Measurements from ENCODE around the gene PRRT3. TPM values are rescaled to one million over a fixed set of nuclear protein-coding genes. Genes with fewer than 3 reads are reported as not detected.
A peak's percentile ranks its signal among the peaks of the same experiment; 100 is the strongest.

Gene PRRT3
- total and polyA plus RNA-seq, 2 of the 8 experiments (the other 6 are each of a cell fraction or from before 2014, with no cell fraction given): 9.0 to 9.2 TPM

GRCh38 chr3:9986230-9986725, 34.1 kb upstream of the PRRT3 start:
- peaks cover 0 to 11% (median 0%) of the 10 kb centered on the region in 4 experiments; a peak in 2 of 8 replicates for H3K36me3 ChIP-seq (ENCODE audit: control insufficient read depth in 2 of 4, insufficient read depth in 4 of 4, low read length in 3 of 4)
- DNase-seq (ENCODE audit: low read depth in 1 of 2, low spot score in 2 of 2) (no peak), FAIRE-seq (no peak)
- H3K79me2 ChIP-seq (ENCODE audit: control insufficient read depth in 1 of 2, insufficient read depth in 2 of 2, low read length in 2 of 2): peaks cover 5 to 47% of the 10 kb centered on the region in 2 experiments; a peak in 3 of 4 replicates
- no peak overlapping the region for H2BK120ac ChIP-seq (replicated peaks; ENCODE audit: low read depth, low read length)
- no peak overlapping the region for H2BK12ac ChIP-seq (ENCODE audit: low read depth, low read length)
- H2BK5ac ChIP-seq (ENCODE audit: low read depth, low read length): peak overlapping the region; percentile 64
- H3K4me2 ChIP-seq (ENCODE audit: insufficient read depth in 1 of 2, low read depth in 2 of 2, low read length in 2 of 2): peak overlapping the region; percentile 81 to 98
- peak overlapping the region; percentile 75 to 91 (median 82) for H3K9ac ChIP-seq (replicated peaks in 1 of 4; ENCODE audit: extremely low read depth in 1 of 4, low read depth in 3 of 4, low read length in 3 of 4)
- peaks cover 0 to 4% of the 10 kb centered on the region in 2 experiments for H4K20me1 ChIP-seq (replicated peaks in 1 of 2; ENCODE audit: control insufficient read depth in 1 of 2, insufficient read depth in 2 of 2, low read length in 2 of 2)
- H3K14ac ChIP-seq (ENCODE audit: insufficient read length): no peak overlapping the region
- no peak overlapping the region for H2AK5ac ChIP-seq (ENCODE audit: low read depth, low read length)
- peak overlapping the region; percentile 82 for H3K27ac ChIP-seq (ENCODE audit: low read depth, low read length)
- H3K4ac ChIP-seq (replicated peaks; ENCODE audit: insufficient read length, low read depth, low read length): no peak overlapping the region
- H2BK20ac ChIP-seq (ENCODE audit: low read length): no peak overlapping the region
- H4K91ac ChIP-seq (replicated peaks; ENCODE audit: insufficient read length, low read length): no peak overlapping the region
- no peak overlapping the region for H3K18ac ChIP-seq (ENCODE audit: extremely low read depth, low read length)
- POLR2A ChIA-PET (ENCODE audit: partially characterized antibody): interaction anchor here (0.6 to 3.5 kb wide), 14 partner anchors 9 to 698 kb away, joined by 3 to 35 read pairs (median 4); partner anchors contain the start of genes ARPC4, CRELD1, FANCD2 and PRRT3
- no peaks in the 10 kb centered on the region for H3K27me3 ChIP-seq (replicated peaks in 1 of 4; ENCODE audit: control insufficient read depth in 3 of 4, extremely low read depth in 1 of 4, insufficient read depth in 3 of 4, low read length in 3 of 4)
- no peak overlapping the region for H4K5ac ChIP-seq (ENCODE audit: insufficient read length, low read depth, low read length)
- H3K4me1 ChIP-seq (replicated peaks in 1 of 4; ENCODE audit: control insufficient read depth in 3 of 4, insufficient read depth in 4 of 4, low read length in 3 of 4): peaks cover 0 to 10% (median 2%) of the 10 kb centered on the region in 4 experiments; a peak in 2 of 7 replicates
- CTCF ChIA-PET (ENCODE audit: partially characterized antibody): interaction anchor here (1.0 to 1.3 kb wide), 2 partner anchors 32 to 53 kb away, joined by 3 read pairs; partner anchors contain the start of gene CRELD1
- H3K9me3 ChIP-seq (ENCODE audit: insufficient read depth in 2 of 2, low read depth in 1 of 2, low read length in 1 of 2): no peaks in the 10 kb centered on the region
- H3K56ac ChIP-seq (replicated peaks; ENCODE audit: insufficient read length, low read depth, low read length): no peak overlapping the region
- peaks cover 4% of the 10 kb centered on the region; the same call in 1 of the 2 replicates for H3K23me2 ChIP-seq (ENCODE audit: low read depth, low read length)
- no peaks in the 10 kb centered on the region for H3K79me1 ChIP-seq (ENCODE audit: low read depth, low read length)
- no peak overlapping the region for H2BK15ac ChIP-seq (ENCODE audit: low read length)
- peak overlapping the region; percentile 95 for H2AFZ ChIP-seq (ENCODE audit: low read length)
- no peak overlapping the region for H3K23ac ChIP-seq (ENCODE audit: insufficient read length)
- WGBS, 2 experiments (ENCODE audit: extremely low coverage in 1 of 2, insufficient coverage in 1 of 2, insufficient read length in 1 of 2, insufficient replicate concordance in 2 of 2, low coverage in 1 of 2, low lambda C conversion rate in 2 of 2, missing lambda C conversion rate in 1 of 2): 7% methylated on average over 17 of the region's 17 CpGs; no CpG with 5 or more reads in 1 of the 2 experiments
- peak overlapping the region; percentile 96; the same call in 1 of the 2 replicates for H4K8ac ChIP-seq (ENCODE audit: extremely low read depth, insufficient read depth, low read length)
- H3K4me3 ChIP-seq (ENCODE audit: extremely low read depth in 1 of 4, insufficient read depth in 2 of 4, low read depth in 3 of 4, low read length in 4 of 4): peak overlapping the region; percentile 60 to 95 (median 90)
- TF ChIP-seq SP4 (IDR thresholded peaks at IDR 0.05; ENCODE audit: low read length) (no peak), EZH2 (IDR thresholded peaks at IDR 0.05; ENCODE audit: low read depth, low read length, severe bottlenecking) (no peak), TCF12 (IDR thresholded peaks at IDR 0.05; ENCODE audit: low read depth, low read length) (no peak), KDM1A (IDR thresholded peaks at IDR 0.05; ENCODE audit: borderline replicate concordance, low read length) (no peak), GTF2F1 (IDR thresholded peaks at IDR 0.05; ENCODE audit: borderline replicate concordance, low read depth, low read length) (no peak), SAP30 (IDR thresholded peaks at IDR 0.05; ENCODE audit: insufficient read depth, insufficient replicate concordance, low read length) (peak; percentile 98), PHF8 (conservative IDR thresholded peaks at IDR 0.05; ENCODE audit: low read depth, low read length) (peak; percentile 76), SRF (IDR thresholded peaks at IDR 0.05; ENCODE audit: low read depth, low read length) (no peak), RFX5 (IDR thresholded peaks at IDR 0.05; ENCODE audit: borderline replicate concordance, low read depth, low read length) (no peak), KDM4A (IDR thresholded peaks at IDR 0.05; ENCODE audit: low read depth, low read length, severe bottlenecking) (no peak), JUN (IDR thresholded peaks at IDR 0.05; ENCODE audit: low read depth, low read length) (no peak), JUND (IDR thresholded peaks at IDR 0.05; ENCODE audit: low read length) (no peak), TBP (IDR thresholded peaks at IDR 0.05; ENCODE audit: low read depth, low read length) (no peak), MAFK (IDR thresholded peaks at IDR 0.05; ENCODE audit: low read depth, low read length) (no peak)

All from H1 (cell line).